Measurements from ENCODE around the gene MCCC2. TPM values are rescaled to one million over a fixed set of nuclear protein-coding genes. Genes with fewer than 3 reads are reported as not detected.

MCCC2 gene
- total and polyA plus RNA-seq, 10 of the 15 experiments (the other 5 are each of a cell fraction or from before 2014, with no cell fraction given): 22.2 to 106 (median 77.7) TPM

GRCh38 chr5:71658916-71659662 is 71.9 kb downstream of the MCCC2 start:
- ChIA-PET CTCF (interaction anchor here (1.5 kb wide), 1 partner anchor 97 kb away, joined by 4 read pairs; no protein-coding TSS in a partner anchor), POLR2A (no interaction called here)
- TF ChIP-seq IRF4 (IDR thresholded peaks at IDR 0.05; ENCODE audit: low read depth, low read length): no peak
- TF ChIP-seq ZNF24 (IDR thresholded peaks at IDR 0.05): no peak
- TF ChIP-seq CTCF (IDR thresholded peaks at IDR 0.05 in 2 of 3, conservative IDR thresholded peaks at IDR 0.05 in 1 of 3; ENCODE audit: control insufficient read depth in 2 of 3, extremely low read depth in 1 of 3, insufficient read depth in 1 of 3, low read depth in 3 of 3, low read length in 3 of 3): peak; percentile 12 to 23 (median 20); a peak in 2 of 6 replicates
- TF ChIP-seq, protein P1, sequence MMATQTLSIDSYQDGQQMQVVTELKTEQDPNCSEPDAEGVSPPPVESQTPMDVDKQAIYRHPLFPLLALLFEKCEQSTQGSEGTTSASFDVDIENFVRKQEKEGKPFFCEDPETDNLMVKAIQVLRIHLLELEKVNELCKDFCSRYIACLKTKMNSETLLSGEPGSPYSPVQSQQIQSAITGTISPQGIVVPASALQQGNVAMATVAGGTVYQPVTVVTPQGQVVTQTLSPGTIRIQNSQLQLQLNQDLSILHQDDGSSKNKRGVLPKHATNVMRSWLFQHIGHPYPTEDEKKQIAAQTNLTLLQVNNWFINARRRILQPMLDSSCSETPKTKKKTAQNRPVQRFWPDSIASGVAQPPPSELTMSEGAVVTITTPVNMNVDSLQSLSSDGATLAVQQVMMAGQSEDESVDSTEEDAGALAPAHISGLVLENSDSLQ (IDR thresholded peaks at IDR 0.05): peak; percentile 67; the same call in 1 of the 2 replicates
- TF ChIP-seq MXI1 (IDR thresholded peaks at IDR 0.05; ENCODE audit: low read depth, low read length): no peak
- TF ChIP-seq SMC3 (IDR thresholded peaks at IDR 0.05; ENCODE audit: borderline replicate concordance, low read length): peak; percentile 16; the same call in 1 of the 2 replicates
- 0 out of 2 replicates have a peak, but pooled peaks have one; percentile 6 for TF ChIP-seq RAD21 (IDR thresholded peaks at IDR 0.05; ENCODE audit: insufficient read depth, low read depth, low read length)
- no peak for TF ChIP-seq FOXK2 (IDR thresholded peaks at IDR 0.05)
- no peak for TF ChIP-seq CBFB (IDR thresholded peaks at IDR 0.05; ENCODE audit: low read depth)

More at GRCh38 chr5:71658916-71659662, 71.9 kb downstream of the MCCC2 start:
- Histone ChIP-seq H3K9ac (ENCODE audit: control insufficient read depth, insufficient read depth, low read length) (no peak overlapping the region), H3K36me3 (ENCODE audit: control insufficient read depth in 2 of 2, insufficient read depth in 2 of 2, low read length in 1 of 2) (peaks cover 2 to 7% of the 10 kb centered on the region in 2 experiments; a peak in 2 of 4 replicates), H2AFZ (ENCODE audit: control insufficient read depth, low read depth, low read length) (no peak overlapping the region), H3K4me1 (ENCODE audit: control insufficient read depth, insufficient read depth, low read length) (no peaks in the 10 kb centered on the region), H3K27me3 (replicated peaks in 1 of 2; ENCODE audit: control insufficient read depth in 2 of 2, insufficient read depth in 2 of 2, low read length in 1 of 2) (no peaks in the 10 kb centered on the region), H3K79me2 (ENCODE audit: control insufficient read depth, insufficient read depth, low read length) (no peaks in the 10 kb centered on the region), H3K27ac (ENCODE audit: control insufficient read depth, insufficient read depth) (no peak overlapping the region), H4K20me1 (ENCODE audit: control insufficient read depth, insufficient read depth) (no peaks in the 10 kb centered on the region), H3K9me3 (replicated peaks; ENCODE audit: control insufficient read depth, insufficient read depth, low read length) (no peaks in the 10 kb centered on the region), H3K4me2 (ENCODE audit: control insufficient read depth, insufficient read depth) (no peak overlapping the region), H3K4me3 (no peak overlapping the region)
- in situ Hi-C loops (cut with MboI) (loop anchor here (25.0 kb wide), 1 partner anchor 103 kb away; no protein-coding TSS in a partner anchor), intact Hi-C loops (cut with micrococcal nuclease; ENCODE audit: unreplicated experiment) (loop anchor here (1.0 kb wide), 1 partner anchor 99 kb away; no protein-coding TSS in a partner anchor)
- ATAC-seq (no peak), DNase-seq (ENCODE audit: low read depth, low spot score) (no peak), FAIRE-seq (no peak)
- SMC1A ChIA-PET (ENCODE audit: uncharacterized antibody, unreplicated experiment): no interaction called here
- WGBS (ENCODE audit: insufficient coverage, insufficient replicate concordance, low lambda C conversion rate, missing lambda C conversion rate): 68% methylated on average over 3 of the region's 3 CpGs
- RAD21 ChIA-PET (ENCODE audit: unreplicated experiment): no interaction called here
- no TSS peak for BruUV-seq (replicated peaks)
